Upper lobe of right lung (tissue), 1 donor: ENCODE results near the gene MYCL. TPM values are rescaled to one million over a fixed set of nuclear protein-coding genes. Genes with fewer than 3 reads are reported as not detected.
"Not testable (repeated sequence)": the region's sequence is repeated elsewhere in the genome, so short reads cannot be mapped to it uniquely, and the experiment has no call there.

Experiments used
- ATAC-seq: fragments of 200-7000 bp; cut with Tn5 transposase; one replicate; pipeline ENCODE4 v1.9.1; 2020; ENCODE audit warnings: mild to moderate bottlenecking, moderate library complexity
- DNase-seq: peaks from one replicate; pipeline ENCODE4 v3.0.0-alpha.2; 2020
- H3K27ac ChIP-seq: fragments of 200-600 bp; one replicate; pipeline ENCODE4 v1.8.0; 2022
- H3K27me3 ChIP-seq: fragments of 200-600 bp; one replicate; pipeline ENCODE4 v1.8.0; 2022; ENCODE audit warnings: mild to moderate bottlenecking
- H3K36me3 ChIP-seq: fragments of 200-600 bp; one replicate; pipeline ENCODE4 v1.8.0; 2022
- H3K4me1 ChIP-seq: fragments of 200-600 bp; one replicate; pipeline ENCODE4 v1.8.0; 2022
- H3K4me3 ChIP-seq: fragments of 200-600 bp; one replicate; pipeline ENCODE4 v1.8.0; 2022; ENCODE audit warnings: mild to moderate bottlenecking
- H3K9me3 ChIP-seq: fragments of 200-600 bp; one replicate; pipeline ENCODE4 v1.8.0; 2022
- intact Hi-C: fragments of 100-400 bp; cut with DNase I; formaldehyde crosslinking; loops from one replicate; pipeline ENCODE4 v1.11.0; 2022
- total RNA-seq: library from RNA; stranded (reverse); fragmentation: NEBNext Ultra II Directional; extraction: Animal tissue kit (Norgen Biotek cat#: 25700); gene quantifications from one replicate; pipeline ENCODE4 v1.2.1, GENCODE V29; 2021
- TF ChIP-seq, protein P1 (sequence below): fragments of 200-600 bp; IDR thresholded peaks from one replicate; pipeline ENCODE4 v1.8.0; 2022; ENCODE audit warnings: antibody characterized with exemption
- donor health status: DM: no; HTN: yes; CAD: no; lungs with severe emphysema.

MYCL gene
- total RNA-seq, 1 donor from 2014 or later, result 3.6 TPM

DNA sequence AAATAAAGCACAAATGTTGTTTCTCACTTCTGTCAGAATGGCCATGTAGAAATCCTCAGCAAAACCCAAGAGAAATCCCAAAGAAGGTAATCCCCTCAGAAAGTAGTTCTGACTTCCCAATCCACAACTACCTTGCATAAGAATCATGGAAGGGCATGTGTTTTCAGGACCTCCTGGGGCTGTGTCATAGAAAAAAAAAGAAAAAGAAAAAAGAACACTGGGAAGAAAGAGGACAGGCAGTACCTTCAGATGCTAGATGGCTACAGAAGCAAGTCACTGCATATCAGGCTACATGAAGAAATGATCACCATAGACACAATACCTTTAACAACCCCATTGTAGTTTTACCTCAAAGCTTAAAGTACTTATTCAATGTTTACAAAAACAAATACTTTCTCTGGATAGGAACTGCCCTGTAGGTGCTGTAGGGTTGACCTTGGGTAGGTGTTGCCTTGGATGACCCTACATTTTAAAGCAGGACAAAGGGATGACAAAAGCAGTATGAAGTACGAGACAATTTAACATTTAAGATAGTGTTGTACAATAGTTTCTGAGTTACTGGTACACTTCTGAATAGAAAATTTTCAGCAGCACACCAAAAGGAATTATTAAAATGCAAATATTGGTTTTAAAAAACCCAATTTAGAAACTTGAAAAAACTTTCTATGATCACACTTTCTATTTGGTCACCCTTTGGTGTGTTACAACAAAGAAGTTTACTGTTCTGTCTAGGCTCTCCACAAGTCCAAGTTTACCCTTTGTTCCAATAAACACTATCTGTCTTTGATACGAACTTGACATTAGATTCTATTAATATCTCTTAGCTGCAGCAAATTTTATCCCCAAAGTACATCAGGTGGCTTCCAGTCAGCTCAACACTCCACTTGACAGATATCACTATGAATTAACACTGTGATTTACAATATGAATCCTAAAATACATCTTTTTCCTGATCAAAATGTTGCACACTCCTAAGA is 23.4 kb downstream of the MYCL start:
- Histone ChIP-seq H3K27ac (no peak overlapping the region), H3K9me3 (no peaks in the 10 kb centered on the region), H3K36me3 (no peaks in the 10 kb centered on the region), H3K4me3 (no peak overlapping the region), H3K27me3 (no peaks in the 10 kb centered on the region), H3K4me1 (peaks cover 26% of the 10 kb centered on the region)
- ATAC-seq (no peak), DNase-seq (no peak)
- intact Hi-C loops, result no loop called here
- TF ChIP-seq, protein P1, sequence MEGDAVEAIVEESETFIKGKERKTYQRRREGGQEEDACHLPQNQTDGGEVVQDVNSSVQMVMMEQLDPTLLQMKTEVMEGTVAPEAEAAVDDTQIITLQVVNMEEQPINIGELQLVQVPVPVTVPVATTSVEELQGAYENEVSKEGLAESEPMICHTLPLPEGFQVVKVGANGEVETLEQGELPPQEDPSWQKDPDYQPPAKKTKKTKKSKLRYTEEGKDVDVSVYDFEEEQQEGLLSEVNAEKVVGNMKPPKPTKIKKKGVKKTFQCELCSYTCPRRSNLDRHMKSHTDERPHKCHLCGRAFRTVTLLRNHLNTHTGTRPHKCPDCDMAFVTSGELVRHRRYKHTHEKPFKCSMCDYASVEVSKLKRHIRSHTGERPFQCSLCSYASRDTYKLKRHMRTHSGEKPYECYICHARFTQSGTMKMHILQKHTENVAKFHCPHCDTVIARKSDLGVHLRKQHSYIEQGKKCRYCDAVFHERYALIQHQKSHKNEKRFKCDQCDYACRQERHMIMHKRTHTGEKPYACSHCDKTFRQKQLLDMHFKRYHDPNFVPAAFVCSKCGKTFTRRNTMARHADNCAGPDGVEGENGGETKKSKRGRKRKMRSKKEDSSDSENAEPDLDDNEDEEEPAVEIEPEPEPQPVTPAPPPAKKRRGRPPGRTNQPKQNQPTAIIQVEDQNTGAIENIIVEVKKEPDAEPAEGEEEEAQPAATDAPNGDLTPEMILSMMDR, result no peak

DNA sequence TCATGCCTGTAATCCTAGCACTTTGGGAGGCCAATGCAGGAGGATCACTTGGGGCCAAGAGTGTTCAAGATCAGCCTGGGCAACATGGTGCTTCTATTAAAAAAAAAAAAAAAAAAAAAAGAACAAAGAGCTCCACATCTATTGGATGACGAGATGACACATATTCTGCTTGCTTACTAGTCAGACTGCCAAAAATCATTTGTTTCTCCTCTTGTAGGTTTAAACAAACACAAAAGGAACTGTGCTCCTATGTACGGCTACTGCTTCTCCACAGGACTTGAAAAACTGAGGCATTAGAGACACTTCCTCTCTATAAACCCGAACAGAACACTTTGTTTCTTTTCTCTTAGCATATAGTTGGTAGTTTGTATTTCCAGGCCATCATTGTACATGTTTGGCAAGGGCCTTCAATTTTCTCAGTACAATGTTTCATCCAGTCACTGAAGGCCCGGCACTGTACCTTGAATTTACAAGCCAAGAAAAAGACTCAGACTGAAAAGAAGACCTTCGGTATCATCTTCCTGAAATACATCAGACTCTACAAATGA is 24.4 kb downstream of the MYCL start:
- Histone ChIP-seq H3K27me3 (no peaks in the 10 kb centered on the region), H3K9me3 (no peaks in the 10 kb centered on the region), H3K4me3 (no peak overlapping the region), H3K27ac (no peak overlapping the region), H3K4me1 (peaks cover 22% of the 10 kb centered on the region), H3K36me3 (no peaks in the 10 kb centered on the region)
- intact Hi-C loops, result no loop called here
- TF ChIP-seq, protein P1, result no peak
- DNase-seq (no peak), ATAC-seq (no peak)

DNA sequence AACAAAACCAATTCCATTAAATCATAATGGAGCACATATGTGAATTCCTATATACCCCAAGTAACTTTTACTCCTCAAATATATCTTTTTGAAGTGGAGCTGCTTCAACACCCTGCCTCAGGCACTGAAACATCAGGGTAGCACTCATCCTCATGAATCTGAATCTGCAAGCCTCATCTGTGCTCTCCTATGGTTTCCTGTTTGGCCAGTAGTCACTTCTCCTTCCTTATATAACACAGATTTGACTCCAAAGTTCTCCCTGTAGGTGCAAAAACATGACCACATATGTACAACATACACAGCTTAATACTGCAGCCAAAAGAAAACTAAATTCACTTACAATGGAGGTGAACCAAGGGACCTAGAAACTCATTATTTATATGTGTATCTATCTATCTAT is 25.6 kb downstream of the MYCL start:
- no peak overlapping the region for H3K4me3 ChIP-seq
- TF ChIP-seq, protein P1, result no peak
- ATAC-seq, result peak; percentile 42
- no peak overlapping the region for H3K27ac ChIP-seq
- no peak for DNase-seq
- no peaks in the 10 kb centered on the region for H3K27me3 ChIP-seq
- no peaks in the 10 kb centered on the region for H3K36me3 ChIP-seq
- no peaks in the 10 kb centered on the region for H3K9me3 ChIP-seq
- intact Hi-C loops, result no loop called here
- peaks cover 14% of the 10 kb centered on the region for H3K4me1 ChIP-seq

DNA sequence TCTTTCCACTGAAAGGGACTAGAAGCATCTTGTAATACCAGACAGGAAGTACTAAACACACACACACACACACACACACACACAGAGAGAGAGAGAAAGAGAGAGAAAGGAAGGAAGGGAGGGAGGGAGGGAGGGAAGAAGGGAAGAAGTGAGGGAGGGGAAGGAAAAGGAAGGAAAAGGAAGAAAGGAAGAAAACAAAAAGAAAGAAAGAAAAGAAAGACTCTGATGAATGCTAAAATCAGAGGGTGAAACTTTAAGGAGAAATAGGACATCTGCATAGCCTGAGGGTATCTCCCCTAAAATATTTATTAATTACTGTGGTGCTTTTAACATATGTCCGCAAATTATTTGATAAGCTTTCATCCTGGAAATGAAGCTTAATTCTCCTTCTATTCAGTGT is 29.0 kb downstream of the MYCL start:
- ATAC-seq, result no peak
- Histone ChIP-seq H3K27me3 (no peaks in the 10 kb centered on the region), H3K27ac (no peak overlapping the region), H3K9me3 (no peaks in the 10 kb centered on the region), H3K4me3 (no peak overlapping the region), H3K4me1 (peaks cover 7% of the 10 kb centered on the region), H3K36me3 (no peaks in the 10 kb centered on the region)
- intact Hi-C loops, result no loop called here
- no peak for DNase-seq
- TF ChIP-seq, protein P1, result no peak

DNA sequence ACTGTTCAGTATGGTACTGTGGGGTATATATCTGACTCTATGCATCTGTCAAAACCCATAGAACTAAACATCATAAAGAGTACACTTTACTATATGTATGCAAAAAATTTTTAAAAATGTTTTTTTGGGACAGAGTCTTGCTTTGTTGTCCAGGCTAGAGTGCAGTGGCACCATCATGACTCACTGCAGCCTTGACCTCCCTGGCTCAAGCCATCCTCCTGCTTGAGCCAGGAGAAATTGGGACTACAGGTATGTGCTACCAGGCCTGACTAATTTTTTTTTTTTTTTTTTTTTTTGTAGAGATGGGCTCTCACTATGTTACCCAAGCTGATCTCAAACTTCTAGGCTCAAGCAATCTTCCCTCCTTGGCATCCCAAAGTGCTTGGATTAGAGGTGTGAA is 29.9 kb downstream of the MYCL start:
- H3K4me3 ChIP-seq, result no peak overlapping the region
- TF ChIP-seq, protein P1, result no peak
- DNase-seq, result no peak
- no peaks in the 10 kb centered on the region for H3K36me3 ChIP-seq
- ATAC-seq, result no peak
- H3K9me3 ChIP-seq, result no peaks in the 10 kb centered on the region
- peaks cover 7% of the 10 kb centered on the region for H3K4me1 ChIP-seq
- intact Hi-C loops, result no loop called here
- H3K27me3 ChIP-seq, result no peaks in the 10 kb centered on the region
- H3K27ac ChIP-seq, result no peak overlapping the region

DNA sequence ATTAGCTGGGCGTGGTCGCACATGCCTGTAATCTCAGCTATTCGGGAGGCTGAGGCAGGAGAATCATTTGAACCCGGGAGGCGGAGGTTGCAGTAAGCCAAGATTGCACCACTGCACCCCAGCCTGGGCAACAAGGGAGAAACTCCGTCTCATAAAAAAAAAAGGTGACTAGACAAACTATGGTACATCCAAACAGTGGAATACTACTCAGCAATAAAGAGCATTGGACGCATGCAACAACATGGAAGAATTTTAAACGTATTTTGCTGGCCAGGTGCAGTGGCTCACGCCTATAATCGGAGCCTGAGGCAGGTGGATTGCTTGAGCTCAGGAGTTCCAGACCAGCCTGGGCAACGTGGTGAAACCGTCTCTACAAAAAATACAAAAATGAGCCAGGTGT is 30.7 kb downstream of the MYCL start:
- H3K4me3 ChIP-seq, H3K9me3 ChIP-seq, H3K4me1 ChIP-seq, H3K36me3 ChIP-seq, ATAC-seq, H3K27ac ChIP-seq, DNase-seq, intact Hi-C loops, H3K27me3 ChIP-seq: not testable (repeated sequence)

DNA sequence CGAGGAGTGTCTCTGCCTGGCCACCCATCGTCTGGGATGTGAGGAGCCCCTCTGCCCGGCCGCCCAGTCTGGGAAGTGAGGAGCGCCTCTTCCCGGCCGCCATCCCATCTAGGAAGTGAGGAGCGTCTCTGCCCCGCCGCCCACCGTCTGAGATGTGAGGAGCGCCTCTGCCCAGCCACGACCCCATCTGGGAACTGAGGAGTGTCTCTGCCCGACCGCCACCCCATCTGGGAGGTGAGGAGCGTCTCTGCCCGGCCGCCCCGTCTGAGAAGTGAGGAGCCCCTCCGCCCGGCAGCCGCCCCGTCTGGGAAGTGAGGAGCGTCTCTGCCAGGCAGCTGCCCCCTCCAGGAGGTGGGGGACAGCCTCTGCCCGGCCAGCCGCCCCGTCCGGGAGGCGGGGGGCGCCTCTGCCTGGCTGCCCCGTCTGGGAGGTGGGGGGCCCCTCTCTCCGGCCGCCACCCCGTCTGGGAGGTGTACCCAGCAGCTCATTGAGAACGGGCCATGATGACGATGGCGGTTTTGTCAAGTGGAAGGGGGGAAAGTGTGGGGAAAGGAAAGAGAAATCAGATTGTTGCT is 32.1 kb downstream of the MYCL start:
- H3K9me3 ChIP-seq, H3K27me3 ChIP-seq, H3K4me1 ChIP-seq, DNase-seq, H3K27ac ChIP-seq, H3K36me3 ChIP-seq, H3K4me3 ChIP-seq, intact Hi-C loops, ATAC-seq: not testable (repeated sequence)
